ENCODE measurements around the gene SLC12A5.

Gene SLC12A5

DNA sequence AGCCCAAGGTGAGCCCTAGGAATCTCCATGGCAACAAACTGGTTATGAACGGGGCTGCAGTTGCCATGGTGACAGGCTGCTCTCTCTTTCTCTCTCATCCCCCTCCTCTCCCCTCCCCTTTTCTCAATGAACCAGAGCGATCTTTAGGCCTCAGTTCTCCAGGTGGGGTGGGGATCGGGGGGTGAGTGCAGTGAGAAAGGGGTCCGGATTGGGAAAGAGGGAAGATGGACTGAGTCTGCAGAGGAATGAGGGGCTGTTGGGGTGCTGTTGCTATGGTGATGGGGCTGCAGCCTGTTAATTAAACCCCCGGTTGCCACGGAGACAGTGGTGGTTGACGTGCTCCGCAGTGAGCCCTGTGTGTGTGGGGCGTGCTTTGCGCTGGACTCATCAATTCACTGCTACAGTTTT, 3.6 kb upstream of the SLC12A5 start:
- DNase-seq, result peak in 18 of 51 donors; percentile 3 to 72 (median 42)

- peak in 2 of 51 donors; percentile 7 to 40 for DNase-seq
Measured at GRCh38 chr20:46027245-46027853, 1.7 kb upstream of the SLC12A5 start.

GRCh38 chr20:46028110-46028509, 905 bp upstream of the SLC12A5 start:
- no peak for DNase-seq

GRCh38 chr20:46030284-46031013, 1.4 kb downstream of the SLC12A5 start:
- peak in 2 of 51 donors; percentile 2 to 24 for DNase-seq

GRCh38 chr20:46031014-46031569, 2.1 kb downstream of the SLC12A5 start:
- DNase-seq, result peak in 1 of 51 donors; percentile 12

DNA sequence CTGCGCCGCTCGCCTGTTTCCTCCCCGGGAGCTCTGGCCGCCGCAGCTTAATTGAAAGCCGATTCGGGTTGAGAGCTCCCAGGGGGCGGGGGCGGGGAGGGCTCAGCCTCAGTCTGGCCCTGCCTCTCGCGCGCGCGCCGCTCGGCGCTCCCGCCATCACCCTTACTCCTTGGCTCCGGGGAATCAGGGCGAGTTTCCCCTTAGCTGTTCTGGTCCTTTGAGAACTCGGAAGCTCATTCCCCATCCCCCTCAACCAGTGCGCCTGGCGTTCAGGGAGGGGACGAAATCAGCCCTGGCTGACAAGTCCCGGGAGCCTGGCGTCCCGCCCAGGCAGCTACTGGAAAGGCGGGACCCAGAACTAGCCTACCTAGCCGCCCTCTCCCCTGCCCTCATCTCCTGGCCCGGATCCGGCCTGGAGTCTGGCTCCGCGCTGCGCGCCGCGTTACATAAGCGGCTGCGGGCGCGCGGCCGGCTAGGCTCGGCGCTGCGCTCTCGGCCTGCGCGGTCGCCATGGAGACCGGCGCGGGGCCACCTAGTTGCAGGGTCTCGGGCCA, 2.8 kb downstream of the SLC12A5 start:
- DNase-seq, result peak in 28 of 51 donors; percentile 6 to 62 (median 40)

GRCh38 chr20:46034039-46034438, 5.0 kb downstream of the SLC12A5 start:
- DNase-seq, result no peak

GRCh38 chr20:46035253-46035652, 6.2 kb downstream of the SLC12A5 start:
- no peak for DNase-seq

DNA sequence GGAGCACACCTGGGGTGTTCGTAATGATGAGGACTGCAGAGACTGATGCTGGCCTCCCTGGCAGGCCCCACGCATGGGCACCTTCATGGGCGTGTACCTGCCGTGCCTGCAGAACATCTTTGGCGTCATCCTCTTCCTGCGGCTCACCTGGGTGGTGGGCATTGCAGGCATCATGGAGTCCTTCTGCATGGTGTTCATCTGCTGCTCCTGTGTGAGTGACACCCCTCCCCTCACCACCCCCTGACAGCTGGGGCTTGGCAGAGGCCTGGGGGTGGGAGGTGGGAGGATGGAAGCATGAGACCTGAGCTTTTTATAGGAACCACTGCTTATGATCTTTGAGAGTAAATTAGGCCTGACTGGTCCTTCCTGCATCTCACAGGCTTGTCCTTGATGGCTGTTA, 6.7 kb downstream of the SLC12A5 start:
- DNase-seq, result peak in 1 of 51 donors; percentile 36

DNA sequence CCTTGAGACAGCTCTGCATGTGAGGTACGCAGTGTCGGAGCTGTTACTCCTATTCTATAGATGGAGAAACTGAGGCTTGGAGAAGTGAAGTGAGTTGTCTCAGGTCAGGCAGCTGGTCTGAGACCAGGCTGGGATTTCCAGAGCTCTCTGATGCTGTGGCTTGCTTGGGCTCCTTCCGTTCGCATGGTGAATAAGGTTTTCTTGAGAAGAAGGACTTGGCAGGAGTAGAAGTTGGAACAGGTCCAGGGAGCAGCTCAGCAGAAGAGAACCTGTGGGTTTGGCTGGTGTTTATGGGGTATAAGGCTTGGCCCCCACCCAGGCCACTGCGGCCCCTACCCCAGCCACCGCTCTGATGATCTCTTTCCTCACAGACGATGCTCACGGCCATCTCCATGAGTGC, 7.4 kb downstream of the SLC12A5 start:
- no peak for DNase-seq

DNA sequence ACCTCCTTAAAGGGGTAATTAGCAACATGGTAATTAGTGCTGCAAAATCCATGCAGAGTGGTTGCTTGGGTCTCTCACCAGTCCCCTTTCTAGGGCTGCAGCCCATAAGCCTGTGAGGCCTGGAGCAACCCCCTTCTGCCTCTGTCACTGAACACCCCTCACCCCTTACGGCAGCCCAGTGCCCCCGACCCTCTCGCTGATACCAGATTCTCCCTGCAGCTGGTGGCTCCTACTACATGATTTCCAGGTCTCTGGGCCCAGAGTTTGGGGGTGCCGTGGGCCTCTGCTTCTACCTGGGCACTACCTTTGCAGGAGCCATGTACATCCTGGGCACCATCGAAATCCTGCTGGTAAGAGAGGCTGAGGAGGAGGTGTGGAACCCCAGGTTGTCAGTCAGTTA, 8.0 kb downstream of the SLC12A5 start:
- DNase-seq, result no peak

- DNase-seq, result peak in 7 of 51 donors; percentile 15 to 36 (median 18)
Measured at GRCh38 chr20:46040902-46041535, 12.0 kb downstream of the SLC12A5 start.

- no peak for DNase-seq
Measured at GRCh38 chr20:46043556-46043955, 14.5 kb downstream of the SLC12A5 start.

DNA sequence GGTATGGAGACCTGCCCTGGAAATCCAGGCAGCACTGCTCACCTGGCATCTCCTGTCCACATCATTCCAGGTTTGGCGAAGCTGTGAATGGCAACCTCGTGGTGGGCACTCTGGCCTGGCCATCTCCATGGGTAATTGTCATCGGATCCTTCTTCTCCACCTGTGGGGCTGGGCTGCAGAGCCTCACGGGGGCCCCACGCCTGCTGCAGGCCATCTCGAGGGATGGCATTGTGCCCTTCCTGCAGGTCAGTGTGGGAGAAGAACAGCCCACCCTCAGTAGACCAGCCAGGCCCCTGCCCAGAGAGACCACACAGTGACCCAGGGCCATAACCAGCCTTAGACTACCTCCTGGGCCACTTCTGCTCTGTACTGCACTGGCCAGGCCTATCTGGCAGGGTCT, 15.9 kb downstream of the SLC12A5 start:
- no peak for DNase-seq

- DNase-seq, result no peak
Measured at GRCh38 chr20:46046588-46047310, 17.7 kb downstream of the SLC12A5 start.

- no peak for DNase-seq
Measured at GRCh38 chr20:46047821-46048220, 18.8 kb downstream of the SLC12A5 start.

DNA sequence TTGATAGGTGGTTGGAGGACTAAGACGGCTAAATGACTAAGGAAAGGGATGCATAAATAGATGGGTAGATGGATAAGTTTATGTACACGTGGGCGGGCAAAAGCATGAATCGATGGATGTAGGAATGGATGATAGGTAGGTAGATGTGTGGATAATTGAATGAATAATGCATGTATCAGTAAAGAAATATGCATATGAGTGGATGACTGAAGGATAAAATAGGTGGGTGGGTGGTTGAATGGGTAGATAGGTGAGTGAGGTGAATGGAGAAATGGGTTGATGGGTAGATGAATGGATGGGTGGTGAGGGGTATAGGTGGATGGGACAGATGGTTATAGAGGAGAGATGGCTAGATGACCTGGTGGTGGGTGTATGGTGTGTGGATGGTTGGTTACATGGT, 20.2 kb downstream of the SLC12A5 start:
- DNase-seq, result no peak

- no peak for DNase-seq
Measured at GRCh38 chr20:46049815-46050214, 20.8 kb downstream of the SLC12A5 start.

GRCh38 chr20:46050444-46050843, 21.4 kb downstream of the SLC12A5 start:
- DNase-seq, result no peak

DNA sequence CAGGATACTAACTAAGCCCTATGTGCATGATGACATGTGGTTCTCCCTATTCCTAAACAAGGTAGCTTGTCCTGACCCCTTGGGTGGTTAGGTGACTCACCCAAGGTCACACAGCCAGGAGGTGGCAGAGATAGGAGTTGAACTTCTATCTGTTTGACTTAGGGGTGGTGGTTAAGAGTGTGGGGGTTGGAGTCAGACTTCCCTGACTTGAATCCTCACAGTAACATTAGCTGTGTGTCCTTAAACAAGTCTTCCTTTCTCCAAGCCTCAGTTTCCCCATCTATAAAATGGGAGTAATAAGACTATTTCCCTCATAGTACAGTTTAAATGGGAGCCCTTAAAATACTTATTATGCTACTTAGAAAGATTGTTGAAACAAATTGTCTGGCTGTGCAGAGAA, 21.9 kb downstream of the SLC12A5 start:
- DNase-seq, result no peak

- DNase-seq, result no peak
Measured at GRCh38 chr20:46051556-46052308, 22.7 kb downstream of the SLC12A5 start.

Data from hypothalamus (tissue), 51 donors.